PC-9 (cell line): Measurements from ENCODE around the gene NT5M. TPM values are rescaled to one million over a fixed set of nuclear protein-coding genes. Genes with fewer than 3 reads are reported as not detected.

ENCODE experiments used
- BruUV-seq: library from RNA; stranded (reverse); fragments of 400-500 nt; replicated peaks from 2 replicates; lab custom pipeline; 2021; lab: Mats Ljungman, UMichigan
- CTCF ChIA-PET: fragments of 300-600 bp; sonication (Branson Sonifier 250); formaldehyde crosslinking; loops from one replicate; lab custom pipeline; 2022; ENCODE audit warnings: antibody characterized with exemption; lab: Charles Lee
- POLR2A ChIA-PET: fragments of 300-600 bp; sonication (Branson Sonifier 250); formaldehyde crosslinking; loops from one replicate; lab custom pipeline; 2022; ENCODE audit warnings: antibody characterized with exemption; ENCODE audit not compliant: unreplicated experiment; lab: Charles Lee
- DNase-seq, 2 experiments: peaks; one replicate each; pipeline versions ENCODE4 v3.0.0 to v3.0.0-alpha.2; 2015 to 2022; ENCODE audit warnings: mixed read lengths in 1 of 2
- H2AFZ ChIP-seq: fragments of 200-600 bp; sonication (generic); 2 replicates; pipeline ENCODE4 v1.8.1; 2017; ENCODE audit warnings: antibody characterized with exemption
- H3F3A ChIP-seq: fragments of 200-600 bp; sonication (generic); 2 replicates; pipeline ENCODE4 v1.8.1; 2017; ENCODE audit warnings: antibody characterized with exemption, mild to moderate bottlenecking, low read depth; ENCODE audit not compliant: insufficient read depth
- H3K27ac ChIP-seq: fragments of 200-600 bp; sonication (generic); 2 replicates; pipeline ENCODE4 v1.6.1; 2016; ENCODE audit warnings: mixed run types
- H3K27me3 ChIP-seq: fragments of 200-600 bp; sonication (generic); 2 replicates; pipeline ENCODE4 v1.6.1; 2016; ENCODE audit warnings: low read depth, mixed run types; ENCODE audit not compliant: insufficient read depth
- H3K36me3 ChIP-seq: fragments of 200-600 bp; sonication (generic); 2 replicates; pipeline ENCODE4 v1.6.1; 2016; ENCODE audit warnings: low read depth, mixed run types
- H3K4me1 ChIP-seq: fragments of 200-600 bp; sonication (generic); replicated peaks from 2 replicates; pipeline ENCODE4 v1.6.1; 2016; ENCODE audit warnings: mixed run types; ENCODE audit not compliant: insufficient read depth
- H3K4me2 ChIP-seq: fragments of 200-600 bp; sonication (generic); 2 replicates; pipeline ENCODE4 v1.6.1; 2017; ENCODE audit warnings: mixed run types
- H3K4me3 ChIP-seq: fragments of 200-600 bp; sonication (generic); 2 replicates; pipeline ENCODE4 v1.6.1; 2016; ENCODE audit warnings: mixed run types
- H3K79me2 ChIP-seq: fragments of 200-600 bp; sonication (generic); 2 replicates; pipeline ENCODE4 v1.6.1; 2017; ENCODE audit warnings: low read depth, mixed run types
- H3K9me2 ChIP-seq: fragments of 200-600 bp; sonication (generic); 2 replicates; pipeline ENCODE4 v1.8.1; 2017; ENCODE audit warnings: mild to moderate bottlenecking; ENCODE audit not compliant: insufficient read depth
- H3K9me3 ChIP-seq: fragments of 200-600 bp; sonication (generic); 2 replicates; pipeline ENCODE4 v1.8.1; 2016; ENCODE audit warnings: low read depth; ENCODE audit not compliant: insufficient read depth
- H4K20me1 ChIP-seq: fragments of 200-600 bp; sonication (generic); 2 replicates; pipeline ENCODE4 v1.8.1; 2017; ENCODE audit not compliant: insufficient read depth
- CTCF ChIP-seq: fragments of 200-600 bp; sonication (generic); conservative IDR thresholded peaks from 2 replicates; pipeline ENCODE4 v1.6.1; 2017; ENCODE audit warnings: mixed run types, antibody characterized with exemption, mild to moderate bottlenecking, moderate library complexity
- EZH2 ChIP-seq: fragments of 200-600 bp; sonication (generic); IDR thresholded peaks from 2 replicates; pipeline ENCODE4 v1.8.0; 2017; ENCODE audit warnings: antibody characterized with exemption, low read depth
- intact Hi-C: fragments of 100-400 bp; cut with micrococcal nuclease; formaldehyde crosslinking; loops from one replicate; pipeline ENCODE4 v1.10.0; 2022; ENCODE audit not compliant: unreplicated experiment
- total RNA-seq: library from RNA; stranded (reverse); gene quantifications from 2 replicates; pipeline ENCODE4 v1.2.3, GENCODE V29; 2021

NT5M gene
- total RNA-seq, 1 experiment from 2014 or later = 6.2 TPM

DNA sequence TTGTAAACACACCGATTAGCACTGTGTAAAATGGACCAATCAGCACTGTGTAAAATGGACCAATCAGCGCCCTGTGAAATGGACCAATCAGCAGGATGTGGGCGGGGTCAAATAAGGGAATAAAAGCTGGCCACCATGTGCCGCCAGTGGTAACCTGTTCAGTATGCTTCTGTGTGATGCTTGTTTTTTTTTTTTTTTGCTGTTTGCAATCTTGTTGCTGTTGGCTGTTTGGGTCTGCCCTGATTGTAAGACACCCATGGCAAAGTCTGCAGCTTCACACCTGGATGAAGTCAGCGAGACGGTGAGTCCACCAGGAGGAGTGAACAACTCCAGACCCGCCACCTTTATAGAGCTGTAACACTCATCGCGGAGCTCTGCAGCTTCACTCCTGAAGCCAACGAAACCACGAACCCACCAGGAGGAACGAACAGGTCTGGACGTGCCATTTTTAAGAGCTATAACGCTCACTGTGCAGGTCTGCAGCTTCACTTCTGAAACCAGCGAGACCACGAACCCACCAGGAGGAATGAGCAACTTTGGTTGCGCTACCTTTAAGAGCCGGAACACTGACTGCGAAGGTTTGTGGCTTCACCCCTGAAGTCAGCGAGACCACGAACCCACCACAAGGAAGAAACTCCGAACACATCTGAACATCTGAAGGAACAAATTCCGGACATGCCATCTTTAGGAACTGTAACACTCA lies 88.6 kb downstream of the NT5M start:
- Histone ChIP-seq H3K9me2 (no peaks in the 10 kb centered on the region), H3K9me3 (no peaks in the 10 kb centered on the region), H3K4me1 (peaks cover 14% of the 10 kb centered on the region), H3F3A (peaks cover 13% of the 10 kb centered on the region; the same call in 1 of the 2 replicates), H3K79me2 (no peaks in the 10 kb centered on the region), H3K27ac (no peak overlapping the region), H2AFZ (no peak overlapping the region), H3K4me3 (no peak overlapping the region), H3K36me3 (no peaks in the 10 kb centered on the region), H3K4me2 (no peak overlapping the region), H4K20me1 (no peaks in the 10 kb centered on the region), H3K27me3 (peaks cover 20% of the 10 kb centered on the region)
- intact Hi-C loops = no loop called here
- CTCF ChIA-PET = interaction anchor here (0.6 kb wide), 1 partner anchor 251 kb away, joined by 9 read pairs; no protein-coding TSS in a partner anchor
- DNase-seq = no peak
- POLR2A ChIA-PET = no interaction called here
- no peak for TF ChIP-seq EZH2
- no peak for TF ChIP-seq CTCF
- BruUV-seq = no TSS peak

DNA sequence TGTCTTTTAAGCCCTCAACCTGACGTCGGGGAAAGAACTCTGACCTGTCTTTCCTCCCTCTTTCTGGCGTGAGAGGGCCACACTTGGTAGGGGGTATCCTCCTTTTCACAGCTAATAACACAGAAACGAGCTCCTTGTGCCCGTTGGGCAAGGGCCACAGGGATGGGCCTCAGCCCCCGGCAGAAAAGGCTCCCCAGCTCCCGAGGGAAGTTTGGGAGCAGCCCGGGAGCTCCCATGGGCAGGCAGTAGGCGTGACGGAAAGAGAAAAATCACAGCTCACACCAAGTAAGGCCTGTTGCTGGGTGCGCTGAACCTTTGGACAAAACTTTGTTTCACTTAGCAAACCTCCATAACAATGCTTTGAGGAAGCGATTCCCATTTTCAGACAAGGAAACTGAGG lies 90.8 kb downstream of the NT5M start:
- intact Hi-C loops = no loop called here
- Histone ChIP-seq H3K36me3 (no peaks in the 10 kb centered on the region), H3K4me2 (no peak overlapping the region), H3K27ac (no peak overlapping the region), H3K4me1 (no peaks in the 10 kb centered on the region), H2AFZ (no peak overlapping the region), H3K27me3 (peaks cover 28% of the 10 kb centered on the region), H3F3A (no peaks in the 10 kb centered on the region), H3K9me3 (no peaks in the 10 kb centered on the region), H3K79me2 (no peaks in the 10 kb centered on the region), H3K4me3 (no peak overlapping the region), H3K9me2 (no peaks in the 10 kb centered on the region), H4K20me1 (no peaks in the 10 kb centered on the region)
- TF ChIP-seq CTCF = no peak
- no peak for TF ChIP-seq EZH2
- POLR2A ChIA-PET = no interaction called here
- CTCF ChIA-PET = no interaction called here
- BruUV-seq = no TSS peak
- DNase-seq = no peak

GRCh38 chr17:17394494-17394893 lies 91.3 kb downstream of the NT5M start:
- no TSS peak for BruUV-seq
- Histone ChIP-seq H3K9me2 (no peaks in the 10 kb centered on the region), H3K27me3 (peaks cover 28% of the 10 kb centered on the region), H3K4me3 (no peak overlapping the region), H4K20me1 (no peaks in the 10 kb centered on the region), H3K27ac (no peak overlapping the region), H3K9me3 (no peaks in the 10 kb centered on the region), H3K36me3 (no peaks in the 10 kb centered on the region), H3F3A (no peaks in the 10 kb centered on the region), H3K4me1 (no peaks in the 10 kb centered on the region), H3K79me2 (no peaks in the 10 kb centered on the region), H2AFZ (no peak overlapping the region), H3K4me2 (no peak overlapping the region)
- ChIA-PET CTCF (no interaction called here), POLR2A (no interaction called here)
- TF ChIP-seq CTCF (no peak), EZH2 (no peak)
- intact Hi-C loops = no loop called here
- DNase-seq = no peak
